ENCODE results near the gene TBL1X.

Gene TBL1X

GRCh38 chrX:9656871-9657270 is 192.0 kb downstream of the TBL1X start:
- Histone ChIP-seq H3K27ac (ENCODE audit: low read length) (no peak overlapping the region), H2AFZ (ENCODE audit: low read depth, low read length) (no peak overlapping the region), H3K9me3 (ENCODE audit: insufficient read depth, low read length) (no peaks in the 10 kb centered on the region), H3K36me3 (replicated peaks; ENCODE audit: low read depth, low read length) (peaks cover 17% of the 10 kb centered on the region), H4K20me1 (ENCODE audit: insufficient read depth, low read length) (no peaks in the 10 kb centered on the region), H3K4me1 (ENCODE audit: low read length) (peaks cover 12% of the 10 kb centered on the region), H3K27me3 (ENCODE audit: low read depth, low read length) (no peaks in the 10 kb centered on the region), H3K79me2 (ENCODE audit: low read length) (no peaks in the 10 kb centered on the region), H3K4me2 (ENCODE audit: low read length) (no peak overlapping the region), H3K4me3 (ENCODE audit: low read length) (no peak overlapping the region), H3K9ac (ENCODE audit: low read length) (no peak overlapping the region)
- TF ChIP-seq CTCF (IDR thresholded peaks at IDR 0.05; ENCODE audit: low read depth, low read length) = no peak
- no peak for TF ChIP-seq EZH2phosphoT487 (IDR thresholded peaks at IDR 0.05; ENCODE audit: low read depth)

GRCh38 chrX:9657590-9658256 is 192.9 kb downstream of the TBL1X start:
- Histone ChIP-seq H3K9ac (ENCODE audit: low read length) (no peak overlapping the region), H3K79me2 (ENCODE audit: low read length) (no peaks in the 10 kb centered on the region), H3K36me3 (replicated peaks; ENCODE audit: low read depth, low read length) (peaks cover 17% of the 10 kb centered on the region), H3K9me3 (ENCODE audit: insufficient read depth, low read length) (no peaks in the 10 kb centered on the region), H3K4me2 (ENCODE audit: low read length) (peak overlapping the region; percentile 24; the same call in 1 of the 2 replicates), H4K20me1 (ENCODE audit: insufficient read depth, low read length) (no peaks in the 10 kb centered on the region), H3K4me1 (ENCODE audit: low read length) (peaks cover 12% of the 10 kb centered on the region), H2AFZ (ENCODE audit: low read depth, low read length) (no peak overlapping the region), H3K4me3 (ENCODE audit: low read length) (no peak overlapping the region), H3K27ac (ENCODE audit: low read length) (no peak overlapping the region), H3K27me3 (ENCODE audit: low read depth, low read length) (no peaks in the 10 kb centered on the region)
- TF ChIP-seq CTCF (IDR thresholded peaks at IDR 0.05; ENCODE audit: low read depth, low read length) (no peak), EZH2phosphoT487 (IDR thresholded peaks at IDR 0.05; ENCODE audit: low read depth) (no peak)

- TF ChIP-seq CTCF (IDR thresholded peaks at IDR 0.05; ENCODE audit: low read depth, low read length) = no peak
- TF ChIP-seq EZH2phosphoT487 (IDR thresholded peaks at IDR 0.05; ENCODE audit: low read depth) = no peak
- no peaks in the 10 kb centered on the region for H3K27me3 ChIP-seq (ENCODE audit: low read depth, low read length)
- peaks cover 12% of the 10 kb centered on the region for H3K4me1 ChIP-seq (ENCODE audit: low read length)
- H3K4me3 ChIP-seq (ENCODE audit: low read length) = no peak overlapping the region
- peaks cover 17% of the 10 kb centered on the region for H3K36me3 ChIP-seq (replicated peaks; ENCODE audit: low read depth, low read length)
- no peak overlapping the region for H2AFZ ChIP-seq (ENCODE audit: low read depth, low read length)
- no peak overlapping the region for H3K27ac ChIP-seq (ENCODE audit: low read length)
- H3K9ac ChIP-seq (ENCODE audit: low read length) = no peak overlapping the region
- H3K4me2 ChIP-seq (ENCODE audit: low read length) = no peak overlapping the region
- no peaks in the 10 kb centered on the region for H3K79me2 ChIP-seq (ENCODE audit: low read length)
- H3K9me3 ChIP-seq (ENCODE audit: insufficient read depth, low read length) = no peaks in the 10 kb centered on the region
- no peaks in the 10 kb centered on the region for H4K20me1 ChIP-seq (ENCODE audit: insufficient read depth, low read length)
These were observed 193.6 kb downstream of the TBL1X start for GRCh38 chrX:9658409-9658808.

GRCh38 chrX:9659571-9660195 is 194.8 kb downstream of the TBL1X start:
- no peaks in the 10 kb centered on the region for H3K27me3 ChIP-seq (ENCODE audit: low read depth, low read length)
- H3K36me3 ChIP-seq (replicated peaks; ENCODE audit: low read depth, low read length) = peaks cover 17% of the 10 kb centered on the region
- H3K4me3 ChIP-seq (ENCODE audit: low read length) = no peak overlapping the region
- H4K20me1 ChIP-seq (ENCODE audit: insufficient read depth, low read length) = no peaks in the 10 kb centered on the region
- no peak overlapping the region for H3K27ac ChIP-seq (ENCODE audit: low read length)
- H2AFZ ChIP-seq (ENCODE audit: low read depth, low read length) = no peak overlapping the region
- H3K9me3 ChIP-seq (ENCODE audit: insufficient read depth, low read length) = no peaks in the 10 kb centered on the region
- H3K4me2 ChIP-seq (ENCODE audit: low read length) = no peak overlapping the region
- TF ChIP-seq EZH2phosphoT487 (IDR thresholded peaks at IDR 0.05; ENCODE audit: low read depth) (no peak), CTCF (IDR thresholded peaks at IDR 0.05; ENCODE audit: low read depth, low read length) (no peak)
- H3K79me2 ChIP-seq (ENCODE audit: low read length) = no peaks in the 10 kb centered on the region
- H3K9ac ChIP-seq (ENCODE audit: low read length) = no peak overlapping the region
- peaks cover 12% of the 10 kb centered on the region for H3K4me1 ChIP-seq (ENCODE audit: low read length)
